Measurements from ENCODE around the gene IRF5. TPM values are rescaled to one million over a fixed set of nuclear protein-coding genes. Genes with fewer than 3 reads are reported as not detected.
A peak's percentile ranks its signal among the peaks of the same experiment; 100 is the strongest.

The IRF5 gene
- total RNA-seq, 1 experiment from 2014 or later: 0.74 TPM

- Mint-ChIP-seq H3K9me3 (no peaks in the 10 kb centered on the region), H3K27me3 (ENCODE audit: low read depth) (peaks cover 4% of the 10 kb centered on the region), H3K36me3 (ENCODE audit: insufficient read depth in 1 of 3, low read depth in 3 of 3) (peaks cover 0 to 9% (median 5%) of the 10 kb centered on the region in 3 experiments; a peak in 3 of 7 replicates), H3K4me3 (no peak overlapping the region), H3K27ac (no peak overlapping the region), H3K4me1 (peaks cover 3 to 5% of the 10 kb centered on the region in 2 experiments; a peak in 2 of 4 replicates)
- H4K91ac ChIP-seq (ENCODE audit: insufficient read length, low read depth, low read length): no peak overlapping the region
- no peaks in the 10 kb centered on the region for H3K23me2 ChIP-seq (ENCODE audit: insufficient read length, low read depth, low read length, poor library complexity, severe bottlenecking)
- H2BK120ac ChIP-seq (ENCODE audit: low read depth, low read length, poor library complexity, severe bottlenecking): no peak overlapping the region
- no peaks in the 10 kb centered on the region for H4K20me1 ChIP-seq (ENCODE audit: control insufficient read depth, insufficient read depth, insufficient read length)
- H3K9me3 ChIP-seq (ENCODE audit: control insufficient read depth, low read depth, low read length): no peaks in the 10 kb centered on the region
- no peaks in the 10 kb centered on the region for H3K79me2 ChIP-seq (ENCODE audit: insufficient read depth, low read length)
- no peak overlapping the region for H3K56ac ChIP-seq (ENCODE audit: insufficient read length, low read depth, low read length)
- H3K18ac ChIP-seq (ENCODE audit: insufficient read length, low read depth, low read length): no peak overlapping the region
- H4K5ac ChIP-seq (ENCODE audit: insufficient read length, low read depth, low read length): no peak overlapping the region
- H3K4ac ChIP-seq (ENCODE audit: low read depth, low read length): no peak overlapping the region
- H3K14ac ChIP-seq (ENCODE audit: insufficient read depth, low read length): no peak overlapping the region
- no peaks in the 10 kb centered on the region for H3K27me3 ChIP-seq (ENCODE audit: insufficient read depth, low read length)
- no peak overlapping the region for H3K23ac ChIP-seq (ENCODE audit: insufficient read length, low read depth, low read length)
- H2AFZ ChIP-seq (ENCODE audit: low read length): no peak overlapping the region
- no peaks in the 10 kb centered on the region for H3K79me1 ChIP-seq (ENCODE audit: insufficient read depth, low read depth, low read length, poor library complexity, severe bottlenecking)
- peak; percentile 76 for DNase-seq
- no peak overlapping the region for H2AK5ac ChIP-seq (ENCODE audit: insufficient read length, low read length)
- no peak overlapping the region for H2BK15ac ChIP-seq (ENCODE audit: low read depth, low read length)
- WGBS (ENCODE audit: extremely low coverage, insufficient read length, low lambda C conversion rate): no CpG with 5 or more reads among the region's 22 CpGs
- H3K4me2 ChIP-seq (ENCODE audit: insufficient read depth, insufficient read length, low read length): no peak overlapping the region
- H2BK20ac ChIP-seq (ENCODE audit: low read depth, low read length, poor library complexity, severe bottlenecking): no peak overlapping the region
- no peak overlapping the region for H2BK5ac ChIP-seq (ENCODE audit: insufficient read length, low read length)
- H4K8ac ChIP-seq (replicated peaks; ENCODE audit: insufficient read length, low read depth, low read length): no peak overlapping the region
- H3K27ac ChIP-seq (ENCODE audit: insufficient read length, low read depth, low read length): no peak overlapping the region
- TF ChIP-seq, protein P1, sequence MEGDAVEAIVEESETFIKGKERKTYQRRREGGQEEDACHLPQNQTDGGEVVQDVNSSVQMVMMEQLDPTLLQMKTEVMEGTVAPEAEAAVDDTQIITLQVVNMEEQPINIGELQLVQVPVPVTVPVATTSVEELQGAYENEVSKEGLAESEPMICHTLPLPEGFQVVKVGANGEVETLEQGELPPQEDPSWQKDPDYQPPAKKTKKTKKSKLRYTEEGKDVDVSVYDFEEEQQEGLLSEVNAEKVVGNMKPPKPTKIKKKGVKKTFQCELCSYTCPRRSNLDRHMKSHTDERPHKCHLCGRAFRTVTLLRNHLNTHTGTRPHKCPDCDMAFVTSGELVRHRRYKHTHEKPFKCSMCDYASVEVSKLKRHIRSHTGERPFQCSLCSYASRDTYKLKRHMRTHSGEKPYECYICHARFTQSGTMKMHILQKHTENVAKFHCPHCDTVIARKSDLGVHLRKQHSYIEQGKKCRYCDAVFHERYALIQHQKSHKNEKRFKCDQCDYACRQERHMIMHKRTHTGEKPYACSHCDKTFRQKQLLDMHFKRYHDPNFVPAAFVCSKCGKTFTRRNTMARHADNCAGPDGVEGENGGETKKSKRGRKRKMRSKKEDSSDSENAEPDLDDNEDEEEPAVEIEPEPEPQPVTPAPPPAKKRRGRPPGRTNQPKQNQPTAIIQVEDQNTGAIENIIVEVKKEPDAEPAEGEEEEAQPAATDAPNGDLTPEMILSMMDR (conservative IDR thresholded peaks at IDR 0.05): peak; percentile 68
- H2BK12ac ChIP-seq (ENCODE audit: insufficient read length, low read depth, low read length): no peak overlapping the region
- no peak overlapping the region for H3K9ac ChIP-seq (ENCODE audit: extremely low read depth, insufficient read length, low read length)
- no peaks in the 10 kb centered on the region for H3K4me1 ChIP-seq (ENCODE audit: insufficient read depth, low read length)
- no peak overlapping the region for H3T11ph ChIP-seq (ENCODE audit: low read length)
These were observed 9.5 kb downstream of the IRF5 start for GRCh38 chr7:128946936-128947830.

Data from H9 (cell line).